ENCODE measurements around the gene NPFF.

GRCh38 chr12:53485955-53486735 lies 21.1 kb downstream of the NPFF start:
- TF ChIP-seq POLR2A (IDR thresholded peaks at IDR 0.05) (no peak), CTCF (IDR thresholded peaks at IDR 0.05) (no peak), EP300 (IDR thresholded peaks at IDR 0.05) (no peak)

All from upper lobe of left lung (tissue), 4 donors.